Keratinocyte (primary cell): ENCODE data around the gene COMMD7. TPM values are rescaled to one million over a fixed set of nuclear protein-coding genes. Genes with fewer than 3 reads are reported as not detected.

Experiments
- DNase-seq: peaks from one replicate; pipeline ENCODE4 v3.0.0-alpha.2; 2011; ENCODE audit warnings: low read depth, missing footprints, low spot score
- FAIRE-seq: peaks from 2 replicates; lab custom pipeline; 2011; peaks lifted over from hg19 to GRCh38; lab: Jason Lieb, UNC
- H2AFZ ChIP-seq: 2 replicates; pipeline ENCODE4 v1.6.0; 2012; ENCODE audit warnings: low read length, control low read depth, inconsistent platforms; ENCODE audit not compliant: control insufficient read depth
- H3K27ac ChIP-seq: 2 replicates; pipeline ENCODE4 v1.5.1; 2011; ENCODE audit warnings: low read length; ENCODE audit not compliant: control insufficient read depth, insufficient read depth
- H3K27me3 ChIP-seq: 3 replicates; pipeline ENCODE4 v1.6.0; 2011; ENCODE audit warnings: low read length; ENCODE audit not compliant: control insufficient read depth, insufficient read depth; ENCODE audit errors: extremely low read depth
- H3K36me3 ChIP-seq, 2 experiments: 2 replicates in 1 of 2; 3 replicates in 1 of 2; pipeline ENCODE4 v1.5.1; 2011; ENCODE audit warnings: low read length in 2 of 2, mild to moderate bottlenecking in 1 of 2; ENCODE audit not compliant: control insufficient read depth in 2 of 2, insufficient read depth in 2 of 2; ENCODE audit errors: extremely low read depth in 1 of 2
- H3K4me1 ChIP-seq: 3 replicates; pipeline ENCODE4 v1.5.1; 2011; ENCODE audit warnings: low read length; ENCODE audit not compliant: control insufficient read depth, insufficient read depth; ENCODE audit errors: extremely low read depth
- H3K4me2 ChIP-seq: 3 replicates; pipeline ENCODE4 v1.6.0; 2011; ENCODE audit warnings: low read depth, low read length; ENCODE audit not compliant: control insufficient read depth, insufficient read depth; ENCODE audit errors: extremely low read depth
- H3K4me3 ChIP-seq, 3 experiments: fragments of 200-600 bp in 1 of 3; sonication (generic) in 1 of 3; 2 replicates in 2 of 3; 3 replicates in 1 of 3; pipeline ENCODE4 v1.5.1; 2011 to 2016; ENCODE audit warnings: low read length in 3 of 3, mild to moderate bottlenecking in 3 of 3, control low read depth in 2 of 3, inconsistent platforms in 1 of 3, low read depth in 1 of 3, mixed read lengths in 1 of 3, mixed run types in 1 of 3, moderate library complexity in 1 of 3; ENCODE audit not compliant: control insufficient read depth in 2 of 3, insufficient read depth in 2 of 3; ENCODE audit errors: extremely low read depth in 1 of 3
- H3K79me2 ChIP-seq: 2 replicates; pipeline ENCODE4 v1.6.0; 2012; ENCODE audit warnings: low read length; ENCODE audit not compliant: control insufficient read depth, insufficient read depth
- H3K9ac ChIP-seq: 3 replicates; pipeline ENCODE4 v1.6.0; 2011; ENCODE audit warnings: low read length; ENCODE audit not compliant: control insufficient read depth, insufficient read depth; ENCODE audit errors: extremely low read depth
- H3K9me1 ChIP-seq: 3 replicates; pipeline ENCODE4 v1.6.0; 2011; ENCODE audit warnings: low read length; ENCODE audit not compliant: control insufficient read depth, insufficient read depth; ENCODE audit errors: extremely low read depth
- H3K9me3 ChIP-seq: 2 replicates; pipeline ENCODE4 v1.5.1; 2012; ENCODE audit warnings: low read depth, low read length; ENCODE audit not compliant: control insufficient read depth
- H4K20me1 ChIP-seq: 3 replicates; pipeline ENCODE4 v1.6.0; 2011; ENCODE audit warnings: low read length; ENCODE audit not compliant: control insufficient read depth, insufficient read depth; ENCODE audit errors: extremely low read depth
- EZH2 ChIP-seq: IDR thresholded peaks from one replicate; pipeline ENCODE4 v1.6.1; 2012; ENCODE audit warnings: inconsistent platforms, mild to moderate bottlenecking, low read length, moderate library complexity
- dilution Hi-C: fragments of 300-500 bp; cut with MboI; formaldehyde crosslinking; loops from one replicate; pipeline ENCODE4 v1.7.0; 2020; ENCODE audit warnings: low sequenced_read_pairs; ENCODE audit not compliant: extremely low pct_ligation_motif_present
- polyA plus RNA-seq, 5 experiments: library from polyadenylated mRNA; depleted of rRNA in 3 of 5; stranded (reverse) in 3 of 5; stranded (forward) in 1 of 5; unstranded in 1 of 5; fragments of >200 nt; gene quantifications; 1 replicate in 1 of 5; 2 replicates in 3 of 5; 3 replicates in 1 of 5; pipeline versions ENCODE4 v1.2.1 to v1.2.3, GENCODE V29; 2011 to 2012; ENCODE audit warnings: missing spikeins in 2 of 5, low read depth in 1 of 5, low replicate concordance in 1 of 5
- TF ChIP-seq, protein P1 (sequence below), 3 experiments: IDR thresholded peaks in 1 of 3; conservative IDR thresholded peaks in 1 of 3; optimal IDR thresholded peaks in 1 of 3; 2 replicates in 2 of 3; 3 replicates in 1 of 3; pipeline versions ENCODE3 to v1.5.1; 2011; ENCODE audit warnings: low read length in 3 of 3, mild to moderate bottlenecking in 3 of 3, moderate library complexity in 2 of 3, control low read depth in 1 of 3, inconsistent platforms in 1 of 3; ENCODE audit not compliant: insufficient read depth in 2 of 3; ENCODE audit errors: extremely low read depth in 1 of 3

The COMMD7 gene
- polyA plus RNA-seq, 1 donor (not counting 4 experiments of a cell fraction or from before 2014, with no cell fraction given) = 39.9 TPM

DNA sequence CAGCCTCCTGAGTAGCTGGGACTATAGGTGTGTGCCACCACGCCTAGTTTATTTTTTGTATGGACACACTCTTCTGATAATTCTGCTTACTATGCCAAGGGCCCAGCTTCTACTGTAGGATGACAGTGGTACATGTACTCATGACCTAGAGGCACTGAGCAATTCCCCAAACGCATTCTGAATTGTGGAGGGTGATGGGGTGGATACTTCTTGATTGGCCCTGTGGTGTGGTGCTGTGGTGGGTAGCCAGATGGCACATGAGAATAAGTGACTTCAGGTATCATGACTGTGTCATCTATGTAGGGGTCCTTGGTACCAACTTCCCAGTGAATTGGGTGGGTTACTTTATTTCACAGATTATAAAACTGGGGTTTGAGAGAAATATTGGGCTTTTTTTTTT, 30.0 kb upstream of the COMMD7 start:
- no peak for DNase-seq
- dilution Hi-C loops = no loop called here
- Histone ChIP-seq H2AFZ (no peak overlapping the region), H3K4me3 (no peak overlapping the region), H3K9ac (no peak overlapping the region), H3K79me2 (no peaks in the 10 kb centered on the region), H3K4me2 (no peak overlapping the region), H3K9me3 (no peaks in the 10 kb centered on the region), H3K27me3 (no peaks in the 10 kb centered on the region), H3K36me3 (no peaks in the 10 kb centered on the region), H3K27ac (no peak overlapping the region), H4K20me1 (no peaks in the 10 kb centered on the region), H3K4me1 (peaks cover 26% of the 10 kb centered on the region), H3K9me1 (peaks cover 3% of the 10 kb centered on the region)
- TF ChIP-seq, protein P1, sequence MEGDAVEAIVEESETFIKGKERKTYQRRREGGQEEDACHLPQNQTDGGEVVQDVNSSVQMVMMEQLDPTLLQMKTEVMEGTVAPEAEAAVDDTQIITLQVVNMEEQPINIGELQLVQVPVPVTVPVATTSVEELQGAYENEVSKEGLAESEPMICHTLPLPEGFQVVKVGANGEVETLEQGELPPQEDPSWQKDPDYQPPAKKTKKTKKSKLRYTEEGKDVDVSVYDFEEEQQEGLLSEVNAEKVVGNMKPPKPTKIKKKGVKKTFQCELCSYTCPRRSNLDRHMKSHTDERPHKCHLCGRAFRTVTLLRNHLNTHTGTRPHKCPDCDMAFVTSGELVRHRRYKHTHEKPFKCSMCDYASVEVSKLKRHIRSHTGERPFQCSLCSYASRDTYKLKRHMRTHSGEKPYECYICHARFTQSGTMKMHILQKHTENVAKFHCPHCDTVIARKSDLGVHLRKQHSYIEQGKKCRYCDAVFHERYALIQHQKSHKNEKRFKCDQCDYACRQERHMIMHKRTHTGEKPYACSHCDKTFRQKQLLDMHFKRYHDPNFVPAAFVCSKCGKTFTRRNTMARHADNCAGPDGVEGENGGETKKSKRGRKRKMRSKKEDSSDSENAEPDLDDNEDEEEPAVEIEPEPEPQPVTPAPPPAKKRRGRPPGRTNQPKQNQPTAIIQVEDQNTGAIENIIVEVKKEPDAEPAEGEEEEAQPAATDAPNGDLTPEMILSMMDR (optimal IDR thresholded peaks at IDR 0.05 in 1 of 3, IDR thresholded peaks at IDR 0.05 in 1 of 3, conservative IDR thresholded peaks at IDR 0.05 in 1 of 3; ENCODE audit: extremely low read depth in 1 of 3, insufficient read depth in 2 of 3, low read length in 3 of 3) = no peak
- TF ChIP-seq EZH2 = no peak
- no peak for FAIRE-seq

DNA sequence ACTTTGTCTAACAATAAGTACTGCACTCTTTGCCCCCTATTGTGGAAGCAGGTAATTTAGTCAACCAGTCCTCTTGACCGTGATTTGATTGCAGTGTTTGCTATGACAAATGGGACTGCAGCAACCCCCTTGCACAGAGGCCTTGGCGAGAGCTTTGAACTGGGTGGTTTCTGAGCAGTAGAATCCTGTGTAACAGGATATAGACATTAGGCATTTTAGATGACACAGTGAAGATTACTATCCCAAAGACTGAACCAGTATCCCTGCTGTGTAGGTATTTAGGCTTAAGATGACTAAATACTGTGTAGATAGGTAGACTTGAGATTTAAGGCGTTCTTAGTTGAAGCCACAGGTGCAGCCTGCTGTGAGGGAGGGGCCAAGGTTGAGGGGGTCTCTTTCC, 28.8 kb upstream of the COMMD7 start:
- DNase-seq (no peak), FAIRE-seq (no peak)
- H3K4me2 ChIP-seq = no peak overlapping the region
- no peak overlapping the region for H2AFZ ChIP-seq
- no peak overlapping the region for H3K4me3 ChIP-seq
- H3K9ac ChIP-seq = no peak overlapping the region
- no peaks in the 10 kb centered on the region for H4K20me1 ChIP-seq
- no peaks in the 10 kb centered on the region for H3K36me3 ChIP-seq
- no peaks in the 10 kb centered on the region for H3K27me3 ChIP-seq
- no peak overlapping the region for H3K27ac ChIP-seq
- no peaks in the 10 kb centered on the region for H3K9me3 ChIP-seq
- H3K79me2 ChIP-seq = no peaks in the 10 kb centered on the region
- H3K4me1 ChIP-seq = peaks cover 20% of the 10 kb centered on the region
- H3K9me1 ChIP-seq = no peaks in the 10 kb centered on the region
- no peak for TF ChIP-seq EZH2
- TF ChIP-seq, protein P1 (optimal IDR thresholded peaks at IDR 0.05 in 1 of 3, IDR thresholded peaks at IDR 0.05 in 1 of 3, conservative IDR thresholded peaks at IDR 0.05 in 1 of 3; ENCODE audit: extremely low read depth in 1 of 3, insufficient read depth in 2 of 3, low read length in 3 of 3) = no peak
- dilution Hi-C loops = no loop called here
